ENCODE results near the gene GTF2IRD1. TPM values are rescaled to one million over a fixed set of nuclear protein-coding genes. Genes with fewer than 3 reads are reported as not detected.
"Not testable (repeated sequence)": the region's sequence is repeated elsewhere in the genome, so short reads cannot be mapped to it uniquely, and the experiment has no call there.

Gene GTF2IRD1
- total RNA-seq, 2 donors from 2014 or later = 19.3 to 50.0 TPM

- ATAC-seq (no peak), DNase-seq (no peak)
- intact Hi-C loops (cut with DNase I) = no loop called here
These were observed 33.7 kb upstream of the GTF2IRD1 start for GRCh38 chr7:74420006-74420405.

GRCh38 chr7:74424291-74424880, 29.3 kb upstream of the GTF2IRD1 start:
- intact Hi-C loops (cut with DNase I) = no loop called here
- no peak for ATAC-seq
- DNase-seq = no peak

- DNase-seq (no peak), ATAC-seq (no peak)
- intact Hi-C loops (cut with DNase I) = no loop called here
These were observed 25.7 kb upstream of the GTF2IRD1 start for GRCh38 chr7:74428023-74428422.

DNA sequence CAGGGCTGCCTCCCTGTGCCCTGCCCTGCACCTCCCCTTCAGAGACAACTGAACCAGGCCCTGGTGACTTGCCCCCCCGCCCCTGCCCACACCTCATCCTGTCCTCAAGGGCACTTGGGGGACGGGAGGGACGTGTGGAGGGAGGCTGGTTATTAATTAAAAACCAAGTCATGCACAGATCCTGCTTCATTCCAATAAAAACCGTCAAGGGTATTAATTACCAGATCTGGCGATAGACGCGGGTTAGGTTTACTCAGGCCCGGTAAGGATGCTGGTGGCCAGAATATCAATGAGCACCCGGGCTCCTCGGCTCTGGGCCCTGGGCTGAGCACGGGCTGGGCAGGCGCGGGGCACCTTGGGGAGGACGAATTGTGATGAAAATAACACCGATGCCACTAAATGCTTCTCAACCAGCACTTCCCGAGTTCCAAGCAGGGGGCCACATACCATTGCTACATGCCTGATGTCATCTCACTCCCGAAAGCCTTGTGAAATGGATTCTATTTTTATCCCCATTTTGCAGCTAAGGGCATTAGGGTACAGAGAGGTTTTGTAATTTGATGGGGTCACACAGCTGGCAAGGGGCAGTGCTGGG, 24.5 kb upstream of the GTF2IRD1 start:
- no peak for ATAC-seq
- intact Hi-C loops (cut with DNase I) = no loop called here
- no peak for DNase-seq

GRCh38 chr7:74430409-74430808, 23.3 kb upstream of the GTF2IRD1 start:
- ATAC-seq; intact Hi-C loops (cut with DNase I); DNase-seq: not testable (repeated sequence)

- peak in 1 of 2 donors; percentile 57 for ATAC-seq
- intact Hi-C loops (cut with DNase I) = no loop called here
- DNase-seq = no peak
These were observed 22.7 kb upstream of the GTF2IRD1 start for GRCh38 chr7:74430961-74431466.

GRCh38 chr7:74437291-74437571, 16.5 kb upstream of the GTF2IRD1 start:
- DNase-seq; intact Hi-C loops (cut with DNase I); ATAC-seq: not testable (repeated sequence)

DNA sequence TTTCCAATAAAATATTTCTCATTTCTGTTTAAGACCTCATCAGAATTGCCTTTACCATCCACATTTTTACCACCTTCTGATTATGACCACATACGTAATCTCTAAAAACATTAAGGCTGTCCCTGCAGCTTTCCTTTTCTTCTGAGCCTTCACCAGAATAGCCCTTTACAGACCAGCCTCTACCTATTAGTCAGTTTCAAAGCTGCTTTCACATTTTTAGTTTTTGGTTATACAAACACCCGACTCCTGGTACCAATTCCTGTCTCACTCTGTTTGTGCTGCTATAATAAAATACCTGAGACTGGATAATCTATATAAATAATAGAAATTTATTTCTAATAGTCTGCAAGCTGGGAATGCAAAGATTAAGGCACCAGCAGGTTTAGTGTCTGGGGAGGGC, 15.4 kb upstream of the GTF2IRD1 start:
- intact Hi-C loops (cut with DNase I) = no loop called here
- no peak for DNase-seq
- no peak for ATAC-seq

GRCh38 chr7:74439541-74439940, 14.2 kb upstream of the GTF2IRD1 start:
- intact Hi-C loops (cut with DNase I) = no loop called here
- ATAC-seq = no peak
- no peak for DNase-seq

DNA sequence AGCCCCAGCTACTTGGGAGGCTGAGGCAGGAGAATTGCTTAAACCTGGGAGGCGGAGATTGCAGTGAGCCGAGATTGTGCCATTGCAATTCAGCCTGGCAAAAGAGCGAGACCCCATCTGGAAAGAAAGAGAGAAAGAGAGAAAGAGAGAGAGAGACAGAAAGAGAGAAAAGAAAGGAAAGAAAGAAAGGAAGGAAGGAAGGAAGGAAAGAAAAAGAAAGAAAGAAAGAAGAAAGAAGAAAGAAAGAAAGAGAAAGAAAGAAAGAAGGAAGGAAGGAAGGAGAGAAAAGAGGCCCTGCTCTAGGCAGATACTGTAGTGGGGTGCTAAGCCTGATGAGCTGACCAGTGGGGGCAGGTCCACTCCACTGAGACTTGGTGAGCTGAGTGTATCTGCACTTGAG, 13.6 kb upstream of the GTF2IRD1 start:
- DNase-seq, ATAC-seq: not testable (repeated sequence)
- intact Hi-C loops (cut with DNase I) = loop anchor here (10.0 kb wide), 2 partner anchors 105 to 125 kb away; no protein-coding TSS in a partner anchor

DNA sequence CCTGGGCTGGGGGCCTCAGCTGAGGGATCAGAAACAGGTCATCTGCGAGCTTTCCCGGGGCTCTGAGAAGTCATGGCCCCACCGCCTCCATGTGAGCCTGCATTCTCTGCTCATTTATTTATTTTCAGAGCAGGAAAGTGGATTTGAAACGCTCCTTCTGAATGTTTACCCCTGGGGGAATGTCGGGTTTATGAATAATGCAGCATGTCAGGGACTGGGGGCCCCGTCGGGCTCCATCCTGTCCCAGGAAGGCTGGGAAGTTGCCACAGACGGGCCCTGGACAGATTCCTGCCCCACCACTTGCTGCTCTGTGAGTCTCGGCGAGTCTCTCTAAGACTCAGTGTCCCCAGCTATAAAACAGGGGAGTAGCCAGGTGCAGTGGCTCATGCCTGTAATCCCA, 11.9 kb upstream of the GTF2IRD1 start:
- ATAC-seq (no peak), DNase-seq (no peak)
- intact Hi-C loops (cut with DNase I) = loop anchor here (10.0 kb wide), 2 partner anchors 103 to 123 kb away; no protein-coding TSS in a partner anchor

- intact Hi-C loops (cut with DNase I) = loop anchor here (10.0 kb wide), 2 partner anchors 101 to 121 kb away; no protein-coding TSS in a partner anchor
- no peak for DNase-seq
- no peak for ATAC-seq
These were observed 10.0 kb upstream of the GTF2IRD1 start for GRCh38 chr7:74443543-74444247.

DNA sequence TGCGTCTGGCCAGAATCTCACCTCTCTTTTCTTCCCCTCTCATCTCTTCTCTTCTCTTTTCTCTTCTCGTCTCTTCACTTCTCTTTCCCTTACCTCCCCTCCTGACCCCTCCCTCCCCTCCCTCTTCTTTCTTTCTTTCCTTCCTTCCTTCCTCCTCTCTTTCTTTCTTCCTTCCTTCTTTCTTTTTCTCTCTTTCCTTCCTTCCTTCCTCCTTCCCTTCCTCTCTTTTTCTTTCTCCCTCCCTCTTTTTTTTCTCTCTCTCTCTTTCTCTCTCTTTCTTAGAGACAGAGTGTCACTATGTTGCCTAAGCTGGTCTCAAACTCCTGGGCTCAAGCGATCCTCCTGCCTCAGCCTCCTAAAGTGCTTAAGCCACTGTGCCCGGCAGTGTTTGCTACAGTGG, 4.6 kb upstream of the GTF2IRD1 start:
- DNase-seq (no peak), ATAC-seq (no peak)
- intact Hi-C loops (cut with DNase I) = loop anchor here (10.0 kb wide), 2 partner anchors 96 to 116 kb away; no protein-coding TSS in a partner anchor

DNA sequence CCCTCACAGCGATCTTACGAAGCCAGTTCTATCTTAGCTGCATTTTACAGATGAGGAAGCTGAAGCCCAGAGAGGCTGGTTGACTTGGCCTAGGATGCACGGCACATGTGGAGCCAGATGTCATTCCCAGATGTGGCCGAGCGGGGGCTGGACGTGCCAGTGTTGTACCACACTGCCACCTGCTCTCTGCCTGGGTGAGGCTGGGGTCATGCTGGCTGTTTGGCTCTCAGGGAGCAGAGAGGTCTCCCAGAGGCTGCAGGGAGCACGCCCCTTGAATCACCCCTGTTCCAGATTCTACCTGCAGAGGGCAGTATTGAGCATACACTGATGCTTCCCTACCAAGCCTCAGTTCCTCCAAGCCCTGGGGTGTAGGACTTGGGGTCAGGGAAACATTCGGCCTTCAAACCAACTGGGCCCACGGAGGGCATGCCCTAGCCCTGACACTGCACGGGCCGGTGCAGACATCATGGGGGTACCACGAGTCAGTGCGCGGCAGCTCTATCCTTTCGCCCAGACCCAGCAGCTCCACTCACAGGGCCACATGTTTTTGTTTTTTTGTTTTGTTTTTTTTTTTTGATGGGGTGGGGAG, 3.8 kb upstream of the GTF2IRD1 start:
- ATAC-seq = peak in 1 of 2 donors; percentile 38
- intact Hi-C loops (cut with DNase I) = loop anchor here (10.0 kb wide), 2 partner anchors 95 to 115 kb away; no protein-coding TSS in a partner anchor
- peak; percentile 43 for DNase-seq

- peak; percentile 18 to 42 for ATAC-seq
- intact Hi-C loops (cut with DNase I) = no loop called here
- no peak for DNase-seq
These were observed 871 bp upstream of the GTF2IRD1 start for GRCh38 chr7:74452748-74453321.

GRCh38 chr7:74454021-74454924, 567 bp downstream of the GTF2IRD1 start:
- intact Hi-C loops (cut with DNase I) = no loop called here
- ATAC-seq (peak; percentile 11 to 16), DNase-seq (no peak)

GRCh38 chr7:74454925-74455288, 1.2 kb downstream of the GTF2IRD1 start:
- DNase-seq = no peak
- no peak for ATAC-seq
- intact Hi-C loops (cut with DNase I) = no loop called here

DNA sequence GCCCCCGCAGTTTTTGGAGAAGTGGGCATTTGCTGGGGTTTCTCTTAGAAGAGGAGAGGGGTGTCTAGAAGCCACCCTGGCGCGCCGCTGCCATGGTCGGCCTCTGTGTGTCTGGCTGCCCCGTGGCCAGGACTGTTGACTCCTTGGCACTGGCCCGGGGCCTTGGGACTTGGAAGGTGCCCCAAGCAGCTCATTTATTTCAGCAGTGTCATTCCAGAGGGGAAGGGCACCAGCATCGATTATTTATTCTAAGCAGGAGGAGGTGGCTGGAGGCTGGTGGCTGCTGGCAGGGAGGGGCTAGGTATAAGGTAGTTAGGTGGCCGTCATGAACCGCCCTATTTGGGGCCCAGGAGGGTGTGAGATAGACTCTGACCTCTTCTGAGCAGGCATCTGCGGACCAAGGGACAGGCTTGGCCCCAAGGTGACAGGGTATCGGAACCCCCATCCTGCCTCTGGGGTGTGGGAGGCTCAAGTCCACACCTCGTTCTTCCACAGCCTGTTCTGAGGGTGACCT, 1.6 kb downstream of the GTF2IRD1 start:
- ATAC-seq (peak; percentile 35 to 36), DNase-seq (no peak)
- intact Hi-C loops (cut with DNase I) = no loop called here
